ENCODE data around the gene DCLK1. TPM values are rescaled to one million over a fixed set of nuclear protein-coding genes. Genes with fewer than 3 reads are reported as not detected.

Gene DCLK1
- total and polyA plus RNA-seq, 7 donors: 1.2 to 64.8 (median 10.2) TPM

DNA sequence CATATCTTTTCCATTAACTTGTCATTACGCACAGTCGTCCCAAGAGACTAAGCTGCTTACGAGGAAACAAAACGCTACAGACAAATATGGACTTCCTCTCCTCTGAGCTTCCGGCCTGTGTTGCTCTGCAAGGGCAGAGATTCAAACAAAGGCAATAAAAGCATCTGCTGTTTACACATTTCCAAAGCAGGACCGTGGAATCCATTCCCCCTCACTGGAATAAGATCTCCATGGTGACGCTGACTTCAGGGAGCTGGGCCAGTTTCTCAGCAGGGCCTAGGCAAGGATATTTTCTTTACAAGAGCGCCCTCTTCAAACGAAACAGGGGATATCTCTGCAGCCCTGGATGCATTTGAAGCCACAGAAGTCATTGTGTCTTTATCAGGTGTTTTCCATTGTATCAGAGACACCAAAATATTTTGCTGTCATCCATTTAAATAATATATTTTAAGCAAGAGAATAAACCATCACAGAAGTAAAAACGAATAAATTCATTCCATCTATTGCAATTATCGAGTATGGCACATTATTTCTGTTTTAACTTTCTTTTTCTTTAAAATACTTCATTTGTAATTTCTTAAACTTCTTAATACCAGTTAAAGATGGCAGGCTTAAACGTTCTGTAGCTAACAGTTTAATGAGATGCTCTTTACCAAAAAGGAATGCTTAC lies 177.5 kb downstream of the DCLK1 start:
- 10 to 13% methylated on average over 12 of the region's 12 CpGs for WGBS, 2 donors
- H3K27me3 ChIP-seq: no peaks in the 10 kb centered on the region
- TF ChIP-seq POLR2A (IDR thresholded peaks at IDR 0.05) (no peak), EP300 (IDR thresholded peaks at IDR 0.05) (peak in 2 of 4 donors; percentile 11 to 15), POLR2AphosphoS5 (IDR thresholded peaks at IDR 0.05) (peak in 3 of 4 donors; percentile 52 to 62 (median 61))
- TF ChIP-seq, protein P1, sequence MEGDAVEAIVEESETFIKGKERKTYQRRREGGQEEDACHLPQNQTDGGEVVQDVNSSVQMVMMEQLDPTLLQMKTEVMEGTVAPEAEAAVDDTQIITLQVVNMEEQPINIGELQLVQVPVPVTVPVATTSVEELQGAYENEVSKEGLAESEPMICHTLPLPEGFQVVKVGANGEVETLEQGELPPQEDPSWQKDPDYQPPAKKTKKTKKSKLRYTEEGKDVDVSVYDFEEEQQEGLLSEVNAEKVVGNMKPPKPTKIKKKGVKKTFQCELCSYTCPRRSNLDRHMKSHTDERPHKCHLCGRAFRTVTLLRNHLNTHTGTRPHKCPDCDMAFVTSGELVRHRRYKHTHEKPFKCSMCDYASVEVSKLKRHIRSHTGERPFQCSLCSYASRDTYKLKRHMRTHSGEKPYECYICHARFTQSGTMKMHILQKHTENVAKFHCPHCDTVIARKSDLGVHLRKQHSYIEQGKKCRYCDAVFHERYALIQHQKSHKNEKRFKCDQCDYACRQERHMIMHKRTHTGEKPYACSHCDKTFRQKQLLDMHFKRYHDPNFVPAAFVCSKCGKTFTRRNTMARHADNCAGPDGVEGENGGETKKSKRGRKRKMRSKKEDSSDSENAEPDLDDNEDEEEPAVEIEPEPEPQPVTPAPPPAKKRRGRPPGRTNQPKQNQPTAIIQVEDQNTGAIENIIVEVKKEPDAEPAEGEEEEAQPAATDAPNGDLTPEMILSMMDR (IDR thresholded peaks at IDR 0.05): peak; percentile 22 to 63 (median 40)
- no peaks in the 10 kb centered on the region for H3K36me3 ChIP-seq
- H3K4me1 ChIP-seq: peaks cover 0 to 36% (median 32%) of the 10 kb centered on the region in 4 donors
- intact Hi-C loops (cut with DNase I): loop anchor here (1.0 to 5.0 kb wide), 2 partner anchors 95 to 321 kb away; no protein-coding TSS in a partner anchor
- peak overlapping the region; percentile 39 to 55 (median 50) for H3K27ac ChIP-seq
- H3K9me3 ChIP-seq: no peaks in the 10 kb centered on the region
- no peak overlapping the region for H3K4me3 ChIP-seq
- DNase-seq: peak; percentile 96

DNA sequence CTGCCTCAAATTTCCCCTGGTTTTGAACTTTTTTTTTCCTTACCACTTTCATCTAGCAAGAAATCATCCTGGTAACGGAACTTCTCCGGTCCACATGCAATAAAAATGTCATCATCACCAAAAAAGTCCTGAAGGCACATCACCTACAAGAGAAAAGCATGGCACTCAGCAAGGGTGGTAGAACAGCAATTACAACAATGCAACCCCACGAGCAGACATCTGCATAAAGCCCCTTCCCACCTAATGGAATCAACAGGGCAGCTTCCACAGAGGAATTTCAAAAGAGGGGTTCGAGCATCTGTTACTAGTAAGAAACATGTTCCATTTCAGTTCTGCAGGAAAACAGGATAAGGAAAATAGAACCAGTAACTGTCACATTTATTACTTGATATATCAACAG lies 183.9 kb downstream of the DCLK1 start:
- H3K9me3 ChIP-seq: peaks cover 0 to 7% (median 0%) of the 10 kb centered on the region in 4 donors
- no peak for DNase-seq
- 48 to 61% methylated on average over 4 of the region's 4 CpGs for WGBS, 2 donors
- TF ChIP-seq POLR2AphosphoS5 (IDR thresholded peaks at IDR 0.05) (peak in 1 of 4 donors; percentile 10), EP300 (IDR thresholded peaks at IDR 0.05) (no peak)
- H3K4me3 ChIP-seq: no peak overlapping the region
- no peak overlapping the region for H3K27ac ChIP-seq
- peaks cover 0 to 3% (median 0%) of the 10 kb centered on the region in 4 donors for H3K4me1 ChIP-seq
- intact Hi-C loops (cut with DNase I): no loop called here
- no peaks in the 10 kb centered on the region for H3K27me3 ChIP-seq
- H3K36me3 ChIP-seq: no peaks in the 10 kb centered on the region

DNA sequence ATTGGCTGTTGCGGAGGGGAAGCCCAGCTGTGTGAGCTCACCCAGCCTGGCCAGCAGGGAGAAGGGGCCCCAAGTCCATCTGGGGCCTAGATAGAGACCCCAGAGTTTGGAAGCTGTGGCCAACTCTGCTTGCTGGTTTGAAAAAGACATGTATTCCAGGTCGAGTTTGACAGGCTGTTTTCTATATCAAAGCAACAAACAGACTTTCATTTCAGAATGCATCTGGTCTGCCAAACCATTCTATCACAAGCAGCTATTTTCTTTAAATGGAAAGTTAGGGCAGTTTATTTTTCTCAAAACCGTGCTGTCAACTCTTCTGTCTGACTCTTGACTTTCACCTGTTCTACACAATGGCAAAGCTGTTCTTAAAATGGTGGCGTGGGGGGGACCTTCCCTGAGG lies 185.8 kb downstream of the DCLK1 start:
- no peak overlapping the region for H3K27ac ChIP-seq
- H3K27me3 ChIP-seq: no peaks in the 10 kb centered on the region
- H3K36me3 ChIP-seq: no peaks in the 10 kb centered on the region
- WGBS, 2 donors: 69 to 84% methylated on average over 4 of the region's 4 CpGs
- intact Hi-C loops (cut with DNase I): no loop called here
- DNase-seq: no peak
- H3K4me3 ChIP-seq: no peak overlapping the region
- H3K4me1 ChIP-seq: peaks cover 0 to 3% (median 0%) of the 10 kb centered on the region in 4 donors
- no peak for TF ChIP-seq POLR2A (IDR thresholded peaks at IDR 0.05)
- TF ChIP-seq, protein P1 (IDR thresholded peaks at IDR 0.05): no peak
- no peak for TF ChIP-seq POLR2AphosphoS5 (IDR thresholded peaks at IDR 0.05)
- no peak for TF ChIP-seq EP300 (IDR thresholded peaks at IDR 0.05)
- H3K9me3 ChIP-seq: peaks cover 0 to 7% (median 0%) of the 10 kb centered on the region in 4 donors

DNA sequence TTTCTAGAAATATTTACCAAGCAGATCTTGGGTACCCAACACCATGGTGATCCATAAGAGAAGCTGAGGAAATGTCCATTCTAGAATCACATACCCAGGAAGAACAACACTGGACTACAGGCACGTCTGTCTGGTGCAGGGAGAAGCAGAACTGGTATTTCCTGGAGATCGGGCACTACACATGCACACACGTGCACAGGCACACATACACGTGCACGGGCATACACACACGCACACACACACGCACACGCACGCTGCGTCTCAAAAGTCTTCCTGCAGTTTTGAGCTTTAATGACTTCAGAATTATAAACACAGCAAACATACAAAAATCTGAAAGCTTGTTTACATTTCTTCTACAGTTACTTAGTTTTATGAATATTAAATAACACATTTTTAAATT lies 189.8 kb downstream of the DCLK1 start:
- no peak overlapping the region for H3K4me3 ChIP-seq
- H3K27ac ChIP-seq: no peak overlapping the region
- DNase-seq: no peak
- H3K9me3 ChIP-seq: peaks cover 0 to 7% (median 0%) of the 10 kb centered on the region in 4 donors
- no peaks in the 10 kb centered on the region for H3K27me3 ChIP-seq
- intact Hi-C loops (cut with DNase I): no loop called here
- 86 to 88% methylated on average over 10 of the region's 10 CpGs for WGBS, 2 donors
- peaks cover 0 to 12% (median 7%) of the 10 kb centered on the region in 4 donors for H3K4me1 ChIP-seq
- no peak for TF ChIP-seq POLR2AphosphoS5 (IDR thresholded peaks at IDR 0.05)
- no peak for TF ChIP-seq EP300 (IDR thresholded peaks at IDR 0.05)
- no peak for TF ChIP-seq POLR2A (IDR thresholded peaks at IDR 0.05)
- TF ChIP-seq, protein P1 (IDR thresholded peaks at IDR 0.05): no peak
- no peaks in the 10 kb centered on the region for H3K36me3 ChIP-seq

DNA sequence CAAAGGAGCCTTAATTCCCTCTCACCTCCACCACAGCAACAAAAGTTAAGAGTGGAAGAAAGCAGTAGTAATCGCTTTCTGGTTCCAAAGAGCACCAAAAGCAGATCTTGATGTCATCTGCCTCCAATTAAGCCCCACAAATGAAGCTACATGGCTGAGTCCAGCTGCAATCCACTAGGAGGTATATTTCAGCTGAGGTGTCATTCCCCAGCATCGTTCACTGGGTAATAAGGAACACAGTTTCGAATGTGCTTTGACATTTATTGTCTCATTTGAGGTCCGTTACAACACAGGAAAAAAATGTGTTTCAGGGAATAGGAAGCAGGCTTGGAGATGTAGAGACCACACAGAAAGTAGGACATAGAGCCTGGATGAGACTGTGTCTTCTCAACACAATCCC lies 190.4 kb downstream of the DCLK1 start:
- Histone ChIP-seq H3K9me3 (peaks cover 0 to 7% (median 0%) of the 10 kb centered on the region in 4 donors), H3K4me3 (no peak overlapping the region), H3K36me3 (no peaks in the 10 kb centered on the region), H3K27me3 (no peaks in the 10 kb centered on the region), H3K4me1 (peaks cover 0 to 19% (median 8%) of the 10 kb centered on the region in 4 donors), H3K27ac (no peak overlapping the region)
- WGBS, 2 donors: 57 to 67% methylated on average over 4 of the region's 4 CpGs
- DNase-seq: no peak
- TF ChIP-seq POLR2AphosphoS5 (IDR thresholded peaks at IDR 0.05) (peak in 2 of 4 donors; percentile 39 to 49), POLR2A (IDR thresholded peaks at IDR 0.05) (no peak)
- intact Hi-C loops (cut with DNase I): no loop called here
